ENCODE measurements around the gene CYP27A1. TPM values are rescaled to one million over a fixed set of nuclear protein-coding genes. Genes with fewer than 3 reads are reported as not detected.
A peak's percentile ranks its signal among the peaks of the same experiment; 100 is the strongest.

The CYP27A1 gene
- 18.5 TPM for total RNA-seq
- 43.3 TPM for polyA plus RNA-seq (ENCODE audit: insufficient read depth, low read depth, low replicate concordance)
- long read RNA-seq, donor 1, transcript CYP27A1-201 (9 exons, 2,286 nt): major isoform, 8 of 16 reads
- long read RNA-seq, donor 1, partial matches to known transcripts: 8 of 16 reads
- long read RNA-seq, donor 1, other reads (novel, unspliced or antisense): 0 of 16 reads
- long read RNA-seq, donor 2, transcript CYP27A1-201 (9 exons, 2,286 nt): major isoform, 11 of 11 reads
- long read RNA-seq, donor 2, partial matches to known transcripts: 0 of 11 reads
- long read RNA-seq, donor 2, other reads (novel, unspliced or antisense): 0 of 11 reads
- long read RNA-seq, donor 3, transcript CYP27A1-201 (9 exons, 2,286 nt): major isoform, 20 of 25 reads
- long read RNA-seq, donor 3, partial matches to known transcripts: 5 of 25 reads
- long read RNA-seq, donor 3, other reads (novel, unspliced or antisense): 0 of 25 reads
- long read RNA-seq, donor 4, transcript CYP27A1-201 (9 exons, 2,286 nt): major isoform, 16 of 16 reads
- long read RNA-seq, donor 4, partial matches to known transcripts: 0 of 16 reads
- long read RNA-seq, donor 4, other reads (novel, unspliced or antisense): 0 of 16 reads
- long read RNA-seq, donor 5, partial matches to known transcripts: 0 of 1 reads
- long read RNA-seq, donor 5, other reads (novel, unspliced or antisense): 0 of 1 reads
- long read RNA-seq, donor 6, partial matches to known transcripts: 5 of 9 reads
- long read RNA-seq, donor 6, other reads (novel, unspliced or antisense): 0 of 9 reads
- long read RNA-seq, donor 7, transcript CYP27A1-201 (9 exons, 2,286 nt): major isoform, 37 of 48 reads
- long read RNA-seq, donor 7, partial matches to known transcripts: 10 of 48 reads
- long read RNA-seq, donor 7, other reads (novel, unspliced or antisense): 1 of 48 reads
- long read RNA-seq, donor 8, transcript CYP27A1-201 (9 exons, 2,286 nt): major isoform, 7 of 12 reads
- long read RNA-seq, donor 8, partial matches to known transcripts: 5 of 12 reads
- long read RNA-seq, donor 8, other reads (novel, unspliced or antisense): 0 of 12 reads
- long read RNA-seq, donor 9, partial matches to known transcripts: 5 of 9 reads
- long read RNA-seq, donor 9, other reads (novel, unspliced or antisense): 0 of 9 reads
- long read RNA-seq, donor 10, transcript CYP27A1-201 (9 exons, 2,286 nt): major isoform, 10 of 24 reads
- long read RNA-seq, donor 10, partial matches to known transcripts: 14 of 24 reads
- long read RNA-seq, donor 10, other reads (novel, unspliced or antisense): 0 of 24 reads

GRCh38 chr2:218781691-218782527, at the start of gene CYP27A1:
TSS of gene CYP27A1 (plus strand) at chr2:218782147. CDS start at chr2:218782183, 36 bp downstream.
- TF ChIP-seq CTCF (IDR thresholded peaks at IDR 0.05; ENCODE audit: borderline replicate concordance, extremely low read depth, insufficient read depth): no peak
- Histone ChIP-seq H3K27ac (ENCODE audit: low read depth in 2 of 2, low read length in 2 of 2) (peak within 1 kb of the TSS; percentile 74 to 81), H3K9me3 (ENCODE audit: control insufficient read depth in 2 of 3, insufficient read depth in 1 of 3, low read length in 3 of 3) (no peaks in the 10 kb centered on the region), H3K36me3 (ENCODE audit: control insufficient read depth in 2 of 3, insufficient read depth in 3 of 3, low read length in 3 of 3) (no peaks in the 10 kb centered on the region), H3K9ac (ENCODE audit: low read length in 3 of 3) (peak within 1 kb of the TSS; percentile 40 to 81 (median 79)), H3K4me1 (ENCODE audit: control insufficient read depth in 2 of 3, insufficient read depth in 2 of 3, low read depth in 1 of 3, low read length in 3 of 3) (peaks cover 0 to 14% (median 8%) of the 10 kb centered on the region in 3 donors), H3K27me3 (ENCODE audit: control insufficient read depth, insufficient read depth, low read length) (no peaks in the 10 kb centered on the region), H3K4me3 (ENCODE audit: low read length in 3 of 3) (peak within 1 kb of the TSS; percentile 18 to 90 (median 85))
- FAIRE-seq (no peak), DNase-seq (peak; percentile 49 to 83 (median 65))
- intact Hi-C loops (cut with DNase I): no loop called here

GRCh38 chr2:218732761-218733158, 49.2 kb upstream of the CYP27A1 start:
- H3K4me3 ChIP-seq (ENCODE audit: low read length in 3 of 3): no peak overlapping the region
- no peak overlapping the region for H3K9ac ChIP-seq (ENCODE audit: low read length in 3 of 3)
- no peaks in the 10 kb centered on the region for H3K9me3 ChIP-seq (ENCODE audit: control insufficient read depth in 2 of 3, insufficient read depth in 1 of 3, low read length in 3 of 3)
- no peak overlapping the region for H3K27ac ChIP-seq (ENCODE audit: low read depth in 2 of 2, low read length in 2 of 2)
- peaks cover 0 to 3% (median 0%) of the 10 kb centered on the region in 3 donors for H3K4me1 ChIP-seq (ENCODE audit: control insufficient read depth in 2 of 3, insufficient read depth in 2 of 3, low read depth in 1 of 3, low read length in 3 of 3)
- H3K27me3 ChIP-seq (ENCODE audit: control insufficient read depth, insufficient read depth, low read length): no peaks in the 10 kb centered on the region
- DNase-seq (no peak), FAIRE-seq (no peak)
- TF ChIP-seq CTCF (IDR thresholded peaks at IDR 0.05; ENCODE audit: borderline replicate concordance, extremely low read depth, insufficient read depth): no peak
- intact Hi-C loops (cut with DNase I): no loop called here
- H3K36me3 ChIP-seq (ENCODE audit: control insufficient read depth in 2 of 3, insufficient read depth in 3 of 3, low read length in 3 of 3): no peaks in the 10 kb centered on the region
